Liver (tissue), 9 donors: Measurements from ENCODE around the gene EEIG2. TPM values are rescaled to one million over a fixed set of nuclear protein-coding genes. Genes with fewer than 3 reads are reported as not detected.

Source experiments
- DNase-seq: peaks from one replicate; pipeline ENCODE4 v3.0.0-alpha.2; 2017; ENCODE audit warnings: low spot score
- H3K27ac ChIP-seq, 2 donors: one replicate each; pipeline ENCODE4 v1.7.0; 2013; ENCODE audit warnings: inconsistent platforms in 2 of 2, low read length in 2 of 2, control low read depth in 1 of 2, low read depth in 1 of 2, mild to moderate bottlenecking in 1 of 2
- H3K27me3 ChIP-seq, 4 donors: one replicate each; pipeline versions ENCODE4 v1.6.1 to v1.7.0; 2013; ENCODE audit warnings: low read length in 3 of 4, inconsistent platforms in 1 of 4, mild to moderate bottlenecking in 1 of 4, moderate library complexity in 1 of 4; ENCODE audit not compliant: control insufficient read depth in 4 of 4, insufficient read depth in 4 of 4
- H3K36me3 ChIP-seq, 4 donors: one replicate each; pipeline versions ENCODE4 v1.6.1 to v1.7.0; 2013; ENCODE audit warnings: low read length in 3 of 4, mild to moderate bottlenecking in 3 of 4, low read depth in 1 of 4, moderate library complexity in 1 of 4; ENCODE audit not compliant: control insufficient read depth in 4 of 4, insufficient read depth in 3 of 4
- H3K4me1 ChIP-seq, 4 donors: one replicate each; pipeline versions ENCODE4 v1.6.1 to v1.7.0; 2013; ENCODE audit warnings: low read length in 3 of 4, mild to moderate bottlenecking in 3 of 4, moderate library complexity in 1 of 4; ENCODE audit not compliant: control insufficient read depth in 4 of 4, insufficient read depth in 4 of 4
- H3K4me3 ChIP-seq, 3 donors: one replicate each; pipeline versions ENCODE4 v1.6.1 to v1.7.0; 2013; ENCODE audit warnings: low read length in 3 of 3, control low read depth in 1 of 3, low read depth in 1 of 3, mild to moderate bottlenecking in 1 of 3
- H3K9ac ChIP-seq, 2 donors: one replicate each; pipeline ENCODE4 v1.7.0; 2013; ENCODE audit warnings: low read length in 2 of 2, mild to moderate bottlenecking in 2 of 2, moderate library complexity in 2 of 2, control low read depth in 1 of 2, low read depth in 1 of 2
- H3K9me3 ChIP-seq, 4 donors: one replicate each; pipeline versions ENCODE4 v1.6.1 to v1.7.0; 2013; ENCODE audit warnings: low read length in 3 of 4; ENCODE audit not compliant: control insufficient read depth in 4 of 4
- JUND ChIP-seq, 2 donors: IDR thresholded peaks; 2 replicates each; pipeline ENCODE4 v1.6.1; 2016; ENCODE audit warnings: antibody characterized with exemption in 2 of 2
- WGBS: extraction: QIAGEN DNeasy Blood & Tissue Kit; methylation state at CpG from one replicate; pipeline ENCODE4 v1.1.7; 2013; 5-methylcytosine and 5-hydroxymethylcytosine counted together
- polyA plus RNA-seq, 2 donors: library from polyadenylated mRNA; stranded (reverse) in 1 of 2; unstranded in 1 of 2; fragments of 200-250 nt in 1 of 2; fragments of >200 nt in 1 of 2; fragmentation: Nextera tagmentation in 1 of 2; extraction: Ambion mirVana in 1 of 2; gene quantifications; one replicate each; pipeline versions ENCODE4 v1.2.1 to v1.2.3, GENCODE V29; 2013 to 2015
- total RNA-seq, 2 donors: library from RNA; depleted of rRNA; stranded (reverse); fragments of >200 nt; gene quantifications; one replicate each; pipeline ENCODE4 v1.2.3, GENCODE V29; 2014
- donor health status: healthy.
- donor health status: healthy.
- donor health status: healthy.
- donor health status: healthy.
- donor health status: healthy.

Gene EEIG2
- total and polyA plus RNA-seq, 4 donors = 0.50 to 10.6 (median 1.7) TPM

- Histone ChIP-seq H3K27me3 (no peaks in the 10 kb centered on the region), H3K36me3 (peaks cover 0 to 9% (median 0%) of the 10 kb centered on the region in 4 donors), H3K9ac (no peak overlapping the region), H3K9me3 (no peaks in the 10 kb centered on the region), H3K4me1 (no peaks in the 10 kb centered on the region), H3K4me3 (no peak overlapping the region), H3K27ac (no peak overlapping the region)
- no peak for TF ChIP-seq JUND (IDR thresholded peaks at IDR 0.05)
- WGBS = 87% methylated on average over 11 of the region's 11 CpGs
- no peak for DNase-seq
These were observed 49.7 kb downstream of the EEIG2 start for GRCh38 chr1:108609483-108610049.

Other genes starting within 250 kb of the EEIG2 start
- gene NBPF6, start 109.8 kb upstream of the EEIG2 start, total RNA-seq = not detected
- gene NBPF6, start 109.8 kb upstream of the EEIG2 start, polyA plus RNA-seq = not detected
- gene HENMT1, start 101.0 kb downstream of the EEIG2 start, total RNA-seq = 1 to 10 TPM; 1.3 to 7.3 TPM
- gene HENMT1, start 101.0 kb downstream of the EEIG2 start, polyA plus RNA-seq = under 1 TPM; 0.87 to 0.97 TPM
- gene PRPF38B, start 132.2 kb downstream of the EEIG2 start, total RNA-seq = 10 to 100 TPM; 11.0 to 17.7 TPM
- 10 to 100 TPM in 1 of 2 donors, 1 to 10 TPM in 1; 9.5 to 20.9 TPM for gene PRPF38B, start 132.2 kb downstream of the EEIG2 start, polyA plus RNA-seq
- gene FNDC7, start 152.8 kb downstream of the EEIG2 start, total RNA-seq = not detected
- not detected for gene FNDC7, start 152.8 kb downstream of the EEIG2 start, polyA plus RNA-seq
- gene STXBP3, start 186.6 kb downstream of the EEIG2 start, total RNA-seq = 10 to 100 TPM; 28.9 to 33.0 TPM
- gene STXBP3, start 186.6 kb downstream of the EEIG2 start, polyA plus RNA-seq = 10 to 100 TPM; 10.9 to 17.6 TPM